CD14-positive monocyte (primary cell): ENCODE results near the gene SEMA5B. TPM values are rescaled to one million over a fixed set of nuclear protein-coding genes. Genes with fewer than 3 reads are reported as not detected.

Source experiments
- DNase-seq, 3 donors: peaks; one replicate each; pipeline ENCODE4 v3.0.0-alpha.2; 2011 to 2022
- H2AFZ ChIP-seq: 2 replicates; pipeline ENCODE4 v1.6.0; 2012; ENCODE audit warnings: mild to moderate bottlenecking, low read depth, low read length, inconsistent platforms; ENCODE audit not compliant: insufficient read depth, poor library complexity, severe bottlenecking
- H3K27ac ChIP-seq, 2 donors: 1 replicate in 1 of 2; 2 replicates in 1 of 2; pipeline ENCODE4 v1.5.1; 2012 to 2013; ENCODE audit warnings: low read length in 2 of 2, control low read depth in 1 of 2, inconsistent platforms in 1 of 2, low read depth in 1 of 2, mild to moderate bottlenecking in 1 of 2
- H3K27me3 ChIP-seq, 2 donors: one replicate each; pipeline versions ENCODE4 v1.6.0 to v1.6.1; 2011 to 2013; ENCODE audit warnings: low read length in 2 of 2; ENCODE audit not compliant: control insufficient read depth in 2 of 2, insufficient read depth in 2 of 2
- H3K36me3 ChIP-seq, 2 donors: replicated peaks in 1 of 2; 1 replicate in 1 of 2; 2 replicates in 1 of 2; pipeline versions ENCODE4 v1.5.1 to v1.6.1; 2012 to 2013; ENCODE audit warnings: low read length in 2 of 2, control low read depth in 1 of 2, inconsistent platforms in 1 of 2, mild to moderate bottlenecking in 1 of 2; ENCODE audit not compliant: insufficient read depth in 2 of 2, control insufficient read depth in 1 of 2
- H3K4me1 ChIP-seq, 2 donors: 1 replicate in 1 of 2; 2 replicates in 1 of 2; pipeline versions ENCODE4 v1.5.1 to v1.6.1; 2012 to 2013; ENCODE audit warnings: low read length in 2 of 2, control low read depth in 1 of 2, inconsistent platforms in 1 of 2, mild to moderate bottlenecking in 1 of 2, moderate library complexity in 1 of 2; ENCODE audit not compliant: insufficient read depth in 2 of 2, control insufficient read depth in 1 of 2
- H3K4me2 ChIP-seq: replicated peaks from 2 replicates; pipeline ENCODE3; 2012; ENCODE audit warnings: low read length, moderate library complexity, mild to moderate bottlenecking; ENCODE audit not compliant: poor library complexity, severe bottlenecking; ENCODE audit errors: extremely low read depth
- H3K4me3 ChIP-seq, 3 experiments: fragments of 200-600 bp in 1 of 3; sonication (generic) in 1 of 3; replicated peaks in 1 of 3; 1 replicate in 2 of 3; 2 replicates in 1 of 3; pipeline ENCODE4 v1.5.1; 2011 to 2013; ENCODE audit warnings: low read length in 3 of 3, mild to moderate bottlenecking in 3 of 3, control low read depth in 2 of 3, low read depth in 2 of 3, inconsistent platforms in 1 of 3, moderate library complexity in 1 of 3
- H3K79me2 ChIP-seq: 2 replicates; pipeline ENCODE4 v1.6.0; 2012; ENCODE audit warnings: mild to moderate bottlenecking, control low read depth, inconsistent platforms, low read length, moderate library complexity; ENCODE audit not compliant: insufficient read depth
- H3K9ac ChIP-seq: 2 replicates; pipeline ENCODE4 v1.6.0; 2017; ENCODE audit warnings: low read length, mild to moderate bottlenecking; ENCODE audit not compliant: insufficient read depth, poor library complexity, severe bottlenecking
- H3K9me3 ChIP-seq, 2 donors: replicated peaks in 1 of 2; 1 replicate in 1 of 2; 2 replicates in 1 of 2; pipeline versions ENCODE4 v1.5.1 to v1.6.1; 2012 to 2013; ENCODE audit warnings: low read length in 2 of 2, control low read depth in 1 of 2; ENCODE audit not compliant: control insufficient read depth in 1 of 2, insufficient read depth in 1 of 2
- H4K20me1 ChIP-seq: 2 replicates; pipeline ENCODE4 v1.6.0; 2012; ENCODE audit warnings: mild to moderate bottlenecking, low read length, control low read depth, moderate library complexity; ENCODE audit not compliant: insufficient read depth
- H3K27ac Mint-ChIP-seq, 7 donors: one replicate each; pipeline ENCODE4 v1.8.0; 2020; ENCODE audit warnings: mild to moderate bottlenecking in 7 of 7, mixed read lengths in 7 of 7, moderate library complexity in 6 of 7, inconsistent platforms in 2 of 7
- H3K27me3 Mint-ChIP-seq, 3 donors: one replicate each; pipeline ENCODE4 v1.8.0; 2021 to 2022; ENCODE audit warnings: low read depth in 3 of 3, mild to moderate bottlenecking in 3 of 3, mixed read lengths in 3 of 3, moderate library complexity in 3 of 3, inconsistent platforms in 1 of 3
- H3K36me3 Mint-ChIP-seq, 2 donors: one replicate each; pipeline ENCODE4 v1.8.0; 2020; ENCODE audit warnings: mixed read lengths in 2 of 2, inconsistent platforms in 1 of 2, mild to moderate bottlenecking in 1 of 2
- H3K4me1 Mint-ChIP-seq: one replicate; pipeline ENCODE4 v1.8.0; 2020; ENCODE audit warnings: mild to moderate bottlenecking, mixed read lengths
- H3K4me3 Mint-ChIP-seq, 2 donors: one replicate each; pipeline ENCODE4 v1.8.0; 2020; ENCODE audit warnings: mild to moderate bottlenecking in 2 of 2, mixed read lengths in 2 of 2, moderate library complexity in 1 of 2
- H3K9me3 Mint-ChIP-seq, 7 donors: one replicate each; pipeline ENCODE4 v1.8.0; 2020 to 2022; ENCODE audit warnings: mixed read lengths in 7 of 7, mild to moderate bottlenecking in 6 of 7, moderate library complexity in 6 of 7, inconsistent platforms in 2 of 7
- WGBS: methylation state at CpG from one replicate; pipeline ENCODE4 v1.1.5; 2013; ENCODE audit warnings: missing lambda C conversion rate; ENCODE audit not compliant: insufficient coverage; 5-methylcytosine and 5-hydroxymethylcytosine counted together
- intact Hi-C, 2 donors: fragments of 100-400 bp; cut with micrococcal nuclease; formaldehyde crosslinking; loops; one replicate each; pipeline versions ENCODE4 v1.15.0 to v1.15.1; 2023
- polyA plus RNA-seq, 3 donors: library from polyadenylated mRNA; depleted of rRNA in 1 of 3; unstranded in 2 of 3; stranded (reverse) in 1 of 3; fragments of 300-500 nt in 2 of 3; fragments of >200 nt in 1 of 3; fragmentation: Illumina TruSeq in 2 of 3; gene quantifications; 1 replicate in 2 of 3; 2 replicates in 1 of 3; pipeline ENCODE4 v1.2.3, GENCODE V29; 2012 to 2021
- TF ChIP-seq, protein P1 (sequence below): fragments of 200-600 bp; IDR thresholded peaks from one replicate; pipeline ENCODE4 v1.8.0; 2022; ENCODE audit warnings: antibody characterized with exemption, mild to moderate bottlenecking

The SEMA5B gene
- polyA plus RNA-seq, 3 donors, result not detected

DNA sequence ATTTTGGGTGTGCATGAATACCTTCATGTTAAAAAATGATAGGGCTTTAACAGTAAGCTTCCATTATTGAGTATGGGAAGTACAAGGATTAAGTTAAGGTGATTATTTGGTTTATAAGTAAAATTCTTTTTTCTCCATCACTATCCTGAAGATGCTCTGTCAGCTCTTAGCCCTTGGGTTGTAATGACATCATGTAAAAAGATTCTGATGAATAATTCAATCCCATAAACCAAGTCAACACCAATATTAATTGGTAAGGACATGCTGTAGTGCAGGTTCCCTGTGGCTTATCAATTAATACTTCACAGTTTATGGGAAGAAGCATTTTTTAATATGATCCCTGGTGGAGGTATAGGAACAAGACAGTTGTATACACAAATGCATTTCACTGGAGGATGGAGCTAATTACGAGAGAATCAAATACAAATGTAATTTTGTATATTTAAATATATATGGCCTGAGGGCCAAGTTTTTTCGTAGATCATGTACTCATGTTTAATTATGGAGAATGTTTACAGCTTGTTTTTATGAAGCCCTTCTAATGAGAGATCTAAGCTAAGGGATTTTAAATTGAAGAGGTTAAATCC, 145.1 kb downstream of the SEMA5B start:
- Histone ChIP-seq H2AFZ (no peak overlapping the region), H3K4me1 (no peaks in the 10 kb centered on the region), H3K27ac (no peak overlapping the region), H3K4me3 (no peak overlapping the region), H3K27me3 (no peaks in the 10 kb centered on the region), H4K20me1 (peaks cover 5% of the 10 kb centered on the region), H3K79me2 (no peaks in the 10 kb centered on the region), H3K9me3 (no peaks in the 10 kb centered on the region), H3K4me2 (no peak overlapping the region), H3K9ac (no peak overlapping the region), H3K36me3 (peaks cover 39 to 91% of the 10 kb centered on the region in 2 donors)
- Mint-ChIP-seq H3K4me1 (peaks cover 4% of the 10 kb centered on the region), H3K36me3 (peaks cover 62 to 87% of the 10 kb centered on the region in 2 donors), H3K4me3 (no peak overlapping the region), H3K27ac (no peak overlapping the region), H3K27me3 (no peaks in the 10 kb centered on the region), H3K9me3 (no peaks in the 10 kb centered on the region)
- intact Hi-C loops, result no loop called here
- TF ChIP-seq, protein P1, sequence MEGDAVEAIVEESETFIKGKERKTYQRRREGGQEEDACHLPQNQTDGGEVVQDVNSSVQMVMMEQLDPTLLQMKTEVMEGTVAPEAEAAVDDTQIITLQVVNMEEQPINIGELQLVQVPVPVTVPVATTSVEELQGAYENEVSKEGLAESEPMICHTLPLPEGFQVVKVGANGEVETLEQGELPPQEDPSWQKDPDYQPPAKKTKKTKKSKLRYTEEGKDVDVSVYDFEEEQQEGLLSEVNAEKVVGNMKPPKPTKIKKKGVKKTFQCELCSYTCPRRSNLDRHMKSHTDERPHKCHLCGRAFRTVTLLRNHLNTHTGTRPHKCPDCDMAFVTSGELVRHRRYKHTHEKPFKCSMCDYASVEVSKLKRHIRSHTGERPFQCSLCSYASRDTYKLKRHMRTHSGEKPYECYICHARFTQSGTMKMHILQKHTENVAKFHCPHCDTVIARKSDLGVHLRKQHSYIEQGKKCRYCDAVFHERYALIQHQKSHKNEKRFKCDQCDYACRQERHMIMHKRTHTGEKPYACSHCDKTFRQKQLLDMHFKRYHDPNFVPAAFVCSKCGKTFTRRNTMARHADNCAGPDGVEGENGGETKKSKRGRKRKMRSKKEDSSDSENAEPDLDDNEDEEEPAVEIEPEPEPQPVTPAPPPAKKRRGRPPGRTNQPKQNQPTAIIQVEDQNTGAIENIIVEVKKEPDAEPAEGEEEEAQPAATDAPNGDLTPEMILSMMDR, result no peak
- DNase-seq, result no peak
- no CpG with 5 or more reads among the region's 2 CpGs for WGBS

DNA sequence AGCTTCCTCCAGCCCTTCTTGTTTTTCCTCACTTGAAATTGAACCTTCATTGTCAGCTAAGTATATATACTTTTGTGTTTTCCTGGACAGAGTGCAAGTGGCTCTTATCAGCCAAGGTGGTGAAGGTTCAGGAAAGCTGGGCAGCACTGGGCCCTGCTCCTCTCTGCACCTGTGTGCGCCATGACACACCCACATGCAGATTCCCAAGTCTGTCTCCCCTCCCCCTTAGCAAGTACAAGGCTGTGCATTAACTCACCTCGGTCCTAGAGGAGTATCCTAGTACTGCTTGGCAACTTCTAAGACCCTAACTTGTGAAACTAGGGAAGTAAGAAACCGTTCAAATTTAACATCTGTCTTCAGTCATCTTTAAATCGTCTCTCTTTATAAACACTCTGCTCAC, 146.9 kb downstream of the SEMA5B start:
- H3K27me3 Mint-ChIP-seq, result no peaks in the 10 kb centered on the region
- no peak overlapping the region for H3K4me3 ChIP-seq
- TF ChIP-seq, protein P1, result no peak
- H3K36me3 Mint-ChIP-seq, result peaks cover 64 to 82% of the 10 kb centered on the region in 2 donors
- H3K4me1 ChIP-seq, result no peaks in the 10 kb centered on the region
- H3K9ac ChIP-seq, result no peak overlapping the region
- no peaks in the 10 kb centered on the region for H3K9me3 ChIP-seq
- H3K27me3 ChIP-seq, result no peaks in the 10 kb centered on the region
- no peak overlapping the region for H3K4me2 ChIP-seq
- H3K79me2 ChIP-seq, result no peaks in the 10 kb centered on the region
- DNase-seq, result no peak
- WGBS, result 100% methylated on average over 1 of the region's 4 CpGs
- no peaks in the 10 kb centered on the region for H3K9me3 Mint-ChIP-seq
- no peaks in the 10 kb centered on the region for H3K4me1 Mint-ChIP-seq
- H3K36me3 ChIP-seq, result peaks cover 37 to 94% of the 10 kb centered on the region in 2 donors
- H3K4me3 Mint-ChIP-seq, result no peak overlapping the region
- no peak overlapping the region for H3K27ac Mint-ChIP-seq
- H4K20me1 ChIP-seq, result peaks cover 11% of the 10 kb centered on the region
- no peak overlapping the region for H3K27ac ChIP-seq
- no peak overlapping the region for H2AFZ ChIP-seq
- intact Hi-C loops, result no loop called here
